ENCODE measurements around the gene TPD52L2.

DNA sequence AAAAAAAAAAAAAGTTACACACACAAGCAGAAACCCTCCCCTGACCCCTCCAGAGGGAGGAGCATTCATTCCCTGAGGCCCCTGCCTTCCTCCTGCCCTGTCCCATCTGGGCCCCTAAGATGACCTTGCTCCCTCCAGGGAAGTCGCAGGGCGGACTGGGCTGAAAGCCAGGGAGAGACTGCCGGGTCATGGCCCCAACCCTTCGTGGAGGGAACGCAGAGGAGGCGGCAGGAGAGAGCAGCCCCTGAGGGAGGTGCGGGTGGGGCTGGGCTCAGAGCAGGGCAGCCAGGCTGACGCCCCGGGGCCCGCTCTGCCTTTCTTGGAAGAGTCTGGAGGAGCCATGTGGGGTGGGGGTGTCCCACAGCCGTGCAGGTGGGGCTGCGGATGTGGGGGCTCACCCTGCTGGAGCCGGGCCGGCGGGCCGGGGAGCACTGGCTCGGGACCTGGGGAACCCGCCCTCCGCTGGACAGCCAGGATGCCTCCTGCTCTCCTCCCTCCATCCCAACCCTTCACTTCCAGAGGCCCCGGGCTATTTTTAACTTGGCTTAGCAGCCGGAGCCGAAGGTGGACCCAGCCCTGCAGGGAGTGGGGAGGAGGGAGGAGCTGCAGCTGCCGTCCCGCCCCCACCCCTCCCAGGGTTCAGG lies 18.8 kb upstream of the TPD52L2 start:
- TF ChIP-seq, protein P1, sequence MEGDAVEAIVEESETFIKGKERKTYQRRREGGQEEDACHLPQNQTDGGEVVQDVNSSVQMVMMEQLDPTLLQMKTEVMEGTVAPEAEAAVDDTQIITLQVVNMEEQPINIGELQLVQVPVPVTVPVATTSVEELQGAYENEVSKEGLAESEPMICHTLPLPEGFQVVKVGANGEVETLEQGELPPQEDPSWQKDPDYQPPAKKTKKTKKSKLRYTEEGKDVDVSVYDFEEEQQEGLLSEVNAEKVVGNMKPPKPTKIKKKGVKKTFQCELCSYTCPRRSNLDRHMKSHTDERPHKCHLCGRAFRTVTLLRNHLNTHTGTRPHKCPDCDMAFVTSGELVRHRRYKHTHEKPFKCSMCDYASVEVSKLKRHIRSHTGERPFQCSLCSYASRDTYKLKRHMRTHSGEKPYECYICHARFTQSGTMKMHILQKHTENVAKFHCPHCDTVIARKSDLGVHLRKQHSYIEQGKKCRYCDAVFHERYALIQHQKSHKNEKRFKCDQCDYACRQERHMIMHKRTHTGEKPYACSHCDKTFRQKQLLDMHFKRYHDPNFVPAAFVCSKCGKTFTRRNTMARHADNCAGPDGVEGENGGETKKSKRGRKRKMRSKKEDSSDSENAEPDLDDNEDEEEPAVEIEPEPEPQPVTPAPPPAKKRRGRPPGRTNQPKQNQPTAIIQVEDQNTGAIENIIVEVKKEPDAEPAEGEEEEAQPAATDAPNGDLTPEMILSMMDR (IDR thresholded peaks at IDR 0.05) = no peak
- TF ChIP-seq ZFX (IDR thresholded peaks at IDR 0.05; ENCODE audit: borderline replicate concordance) = no peak
